Measurements from ENCODE around the gene GCNT1. TPM values are rescaled to one million over a fixed set of nuclear protein-coding genes. Genes with fewer than 3 reads are reported as not detected.

GCNT1 gene
- total RNA-seq, 1 experiment from 2014 or later: 0.28 TPM

DNA sequence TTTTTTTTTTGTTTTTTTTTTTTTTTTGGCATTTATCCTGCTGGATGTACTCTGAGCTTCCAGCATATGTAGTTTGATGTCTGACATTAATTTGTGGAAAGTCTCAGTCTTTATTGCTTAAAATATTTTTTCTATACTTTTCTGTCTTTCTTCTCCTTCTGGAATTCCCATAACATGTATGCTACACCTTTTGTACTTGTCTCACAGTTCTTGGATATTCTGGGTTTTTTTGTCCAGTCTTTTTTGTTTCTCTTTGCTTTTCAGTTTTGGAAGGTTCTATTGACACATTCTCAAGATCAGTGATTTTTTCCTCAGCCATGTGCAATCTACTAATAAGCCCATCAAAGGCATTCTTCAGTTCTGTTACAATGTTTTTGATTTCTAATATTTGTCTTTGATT lies 45.3 kb upstream of the GCNT1 start:
- no peak for ATAC-seq

GRCh38 chr9:76414661-76415060 lies 44.3 kb upstream of the GCNT1 start:
- no peak overlapping the region for H3K27ac ChIP-seq (ENCODE audit: low read length)
- DNase-seq (ENCODE audit: low read depth, low spot score) (no peak), ATAC-seq (no peak)
- in situ Hi-C loops (cut with HindIII; ENCODE audit: low pct_unique_long_range_greater_than_20kb, low sequenced_read_pairs): no loop called here
- H3K9me3 ChIP-seq (ENCODE audit: control insufficient read depth, insufficient read depth, low read depth, low read length): no peaks in the 10 kb centered on the region
- intact Hi-C loops (cut with micrococcal nuclease; ENCODE audit: unreplicated experiment): no loop called here
- no peak overlapping the region for H3K4me3 ChIP-seq (ENCODE audit: low read depth in 2 of 2, low read length in 2 of 2)
- POLR2A ChIA-PET: no interaction called here
- TF ChIP-seq, protein P1, sequence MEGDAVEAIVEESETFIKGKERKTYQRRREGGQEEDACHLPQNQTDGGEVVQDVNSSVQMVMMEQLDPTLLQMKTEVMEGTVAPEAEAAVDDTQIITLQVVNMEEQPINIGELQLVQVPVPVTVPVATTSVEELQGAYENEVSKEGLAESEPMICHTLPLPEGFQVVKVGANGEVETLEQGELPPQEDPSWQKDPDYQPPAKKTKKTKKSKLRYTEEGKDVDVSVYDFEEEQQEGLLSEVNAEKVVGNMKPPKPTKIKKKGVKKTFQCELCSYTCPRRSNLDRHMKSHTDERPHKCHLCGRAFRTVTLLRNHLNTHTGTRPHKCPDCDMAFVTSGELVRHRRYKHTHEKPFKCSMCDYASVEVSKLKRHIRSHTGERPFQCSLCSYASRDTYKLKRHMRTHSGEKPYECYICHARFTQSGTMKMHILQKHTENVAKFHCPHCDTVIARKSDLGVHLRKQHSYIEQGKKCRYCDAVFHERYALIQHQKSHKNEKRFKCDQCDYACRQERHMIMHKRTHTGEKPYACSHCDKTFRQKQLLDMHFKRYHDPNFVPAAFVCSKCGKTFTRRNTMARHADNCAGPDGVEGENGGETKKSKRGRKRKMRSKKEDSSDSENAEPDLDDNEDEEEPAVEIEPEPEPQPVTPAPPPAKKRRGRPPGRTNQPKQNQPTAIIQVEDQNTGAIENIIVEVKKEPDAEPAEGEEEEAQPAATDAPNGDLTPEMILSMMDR (IDR thresholded peaks at IDR 0.05): no peak
- TF ChIP-seq SIN3A (IDR thresholded peaks at IDR 0.05; ENCODE audit: borderline replicate concordance, insufficient read depth, low read depth, low read length) (no peak), TCF7L2 (IDR thresholded peaks at IDR 0.05; ENCODE audit: low read depth, low read length) (no peak), POLR2AphosphoS5 (IDR thresholded peaks at IDR 0.05; ENCODE audit: low read depth, low read length) (no peak)
- TF ChIP-seq, protein P2, sequence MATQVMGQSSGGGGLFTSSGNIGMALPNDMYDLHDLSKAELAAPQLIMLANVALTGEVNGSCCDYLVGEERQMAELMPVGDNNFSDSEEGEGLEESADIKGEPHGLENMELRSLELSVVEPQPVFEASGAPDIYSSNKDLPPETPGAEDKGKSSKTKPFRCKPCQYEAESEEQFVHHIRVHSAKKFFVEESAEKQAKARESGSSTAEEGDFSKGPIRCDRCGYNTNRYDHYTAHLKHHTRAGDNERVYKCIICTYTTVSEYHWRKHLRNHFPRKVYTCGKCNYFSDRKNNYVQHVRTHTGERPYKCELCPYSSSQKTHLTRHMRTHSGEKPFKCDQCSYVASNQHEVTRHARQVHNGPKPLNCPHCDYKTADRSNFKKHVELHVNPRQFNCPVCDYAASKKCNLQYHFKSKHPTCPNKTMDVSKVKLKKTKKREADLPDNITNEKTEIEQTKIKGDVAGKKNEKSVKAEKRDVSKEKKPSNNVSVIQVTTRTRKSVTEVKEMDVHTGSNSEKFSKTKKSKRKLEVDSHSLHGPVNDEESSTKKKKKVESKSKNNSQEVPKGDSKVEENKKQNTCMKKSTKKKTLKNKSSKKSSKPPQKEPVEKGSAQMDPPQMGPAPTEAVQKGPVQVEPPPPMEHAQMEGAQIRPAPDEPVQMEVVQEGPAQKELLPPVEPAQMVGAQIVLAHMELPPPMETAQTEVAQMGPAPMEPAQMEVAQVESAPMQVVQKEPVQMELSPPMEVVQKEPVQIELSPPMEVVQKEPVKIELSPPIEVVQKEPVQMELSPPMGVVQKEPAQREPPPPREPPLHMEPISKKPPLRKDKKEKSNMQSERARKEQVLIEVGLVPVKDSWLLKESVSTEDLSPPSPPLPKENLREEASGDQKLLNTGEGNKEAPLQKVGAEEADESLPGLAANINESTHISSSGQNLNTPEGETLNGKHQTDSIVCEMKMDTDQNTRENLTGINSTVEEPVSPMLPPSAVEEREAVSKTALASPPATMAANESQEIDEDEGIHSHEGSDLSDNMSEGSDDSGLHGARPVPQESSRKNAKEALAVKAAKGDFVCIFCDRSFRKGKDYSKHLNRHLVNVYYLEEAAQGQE (IDR thresholded peaks at IDR 0.05; ENCODE audit: insufficient read depth in 1 of 2, low read depth in 2 of 2, low read length in 1 of 2): no peak
- BruUV-seq (replicated peaks): no TSS peak
- CTCF ChIA-PET: no interaction called here
- H3K4me1 ChIP-seq (ENCODE audit: control insufficient read depth, insufficient read depth, low read length): no peaks in the 10 kb centered on the region
- no peaks in the 10 kb centered on the region for H3K27me3 ChIP-seq (ENCODE audit: control insufficient read depth, insufficient read depth, low read length)
- no peaks in the 10 kb centered on the region for H3K36me3 ChIP-seq (ENCODE audit: control insufficient read depth, insufficient read depth, low read length)

More for the DNA sequence above, 45.3 kb upstream of the GCNT1 start:
- no TSS peak for BruUV-seq (replicated peaks)
- intact Hi-C loops (cut with micrococcal nuclease; ENCODE audit: unreplicated experiment): no loop called here
- no peak overlapping the region for H3K4me3 ChIP-seq (ENCODE audit: low read depth in 2 of 2, low read length in 2 of 2)
- H3K27me3 ChIP-seq (ENCODE audit: control insufficient read depth, insufficient read depth, low read length): no peaks in the 10 kb centered on the region
- ChIA-PET POLR2A (interaction anchor here (0.6 kb wide), 1 partner anchor 85 kb away, joined by 4 read pairs; no protein-coding TSS in a partner anchor), CTCF (no interaction called here)
- no peak for DNase-seq (ENCODE audit: low read depth, low spot score)
- H3K9me3 ChIP-seq (ENCODE audit: control insufficient read depth, insufficient read depth, low read depth, low read length): no peaks in the 10 kb centered on the region
- no peak overlapping the region for H3K27ac ChIP-seq (ENCODE audit: low read length)
- in situ Hi-C loops (cut with HindIII; ENCODE audit: low pct_unique_long_range_greater_than_20kb, low sequenced_read_pairs): no loop called here
- no peaks in the 10 kb centered on the region for H3K4me1 ChIP-seq (ENCODE audit: control insufficient read depth, insufficient read depth, low read length)
- TF ChIP-seq, protein P1 (IDR thresholded peaks at IDR 0.05): no peak
- no peak for TF ChIP-seq SIN3A (IDR thresholded peaks at IDR 0.05; ENCODE audit: borderline replicate concordance, insufficient read depth, low read depth, low read length)
- TF ChIP-seq, protein P2 (IDR thresholded peaks at IDR 0.05; ENCODE audit: insufficient read depth in 1 of 2, low read depth in 2 of 2, low read length in 1 of 2): no peak
- TF ChIP-seq TCF7L2 (IDR thresholded peaks at IDR 0.05; ENCODE audit: low read depth, low read length): no peak
- no peak for TF ChIP-seq POLR2AphosphoS5 (IDR thresholded peaks at IDR 0.05; ENCODE audit: low read depth, low read length)
- H3K36me3 ChIP-seq (ENCODE audit: control insufficient read depth, insufficient read depth, low read length): no peaks in the 10 kb centered on the region

Data from Panc1 (cell line).